ENCODE data around the gene SYTL1.

DNA sequence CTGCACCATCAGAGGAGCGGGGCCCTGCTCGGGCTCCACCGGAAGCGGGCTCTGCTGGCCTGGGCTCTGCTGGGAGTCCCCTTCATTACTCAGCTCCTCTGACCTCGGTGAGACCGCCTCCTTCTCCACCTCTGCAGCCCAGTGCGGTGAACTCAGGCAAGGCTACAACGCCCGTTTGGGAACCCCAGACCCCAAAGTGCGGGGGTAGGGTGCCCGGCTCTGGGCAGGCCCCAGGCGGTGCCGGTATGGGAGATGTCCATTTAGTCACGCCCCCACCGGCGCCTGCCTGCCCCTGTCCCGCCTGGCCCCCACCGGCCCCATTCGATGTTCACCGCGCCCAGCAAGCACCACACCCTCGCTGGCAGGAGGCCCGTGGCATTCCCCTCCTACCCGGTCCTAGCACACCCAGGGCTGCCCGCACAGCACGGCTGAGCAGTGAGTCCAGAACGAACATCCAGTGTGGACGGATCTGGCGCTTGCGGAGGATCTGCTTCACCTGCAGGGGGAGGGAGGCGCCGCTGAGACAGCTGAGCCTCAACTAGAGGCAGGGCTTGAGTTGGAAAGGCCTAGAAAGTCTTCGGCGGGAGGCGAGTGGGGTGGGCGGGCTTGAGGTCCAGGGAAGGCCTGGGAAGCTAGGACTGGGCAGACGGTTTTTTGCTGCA lies 14.9 kb downstream of the SYTL1 start:
- TF ChIP-seq CTCF (IDR thresholded peaks at IDR 0.05) (no peak), POLR2AphosphoS5 (IDR thresholded peaks at IDR 0.05) (no peak), POLR2A (IDR thresholded peaks at IDR 0.05) (no peak), EP300 (IDR thresholded peaks at IDR 0.05) (no peak)
